A673 (cell line): ENCODE results near the gene ATP5PD. TPM values are rescaled to one million over a fixed set of nuclear protein-coding genes. Genes with fewer than 3 reads are reported as not detected.

ENCODE experiments used
- BruUV-seq: library from RNA; stranded (reverse); fragments of 400-500 nt; replicated peaks from 2 replicates; lab custom pipeline; 2021; lab: Mats Ljungman, UMichigan
- CTCF ChIA-PET: fragments of 300-600 bp; sonication (Branson Sonifier 250); formaldehyde crosslinking; loops from one replicate; lab custom pipeline; 2022; ENCODE audit warnings: antibody characterized with exemption; lab: Charles Lee
- POLR2A ChIA-PET: fragments of 300-600 bp; sonication (Branson Sonifier 250); formaldehyde crosslinking; loops from one replicate; lab custom pipeline; 2022; ENCODE audit warnings: antibody characterized with exemption; ENCODE audit not compliant: low non-redundant PET; lab: Charles Lee
- DNase-seq: peaks from one replicate; pipeline ENCODE4 v3.0.0-alpha.2; 2015; ENCODE audit warnings: low spot score
- H3K27ac ChIP-seq: fragments of 200-600 bp; sonication (generic); 2 replicates; pipeline ENCODE4 v1.5.1; 2016; ENCODE audit warnings: mixed run types, low read depth, mild to moderate bottlenecking, mixed read lengths, antibody characterized with exemption, low read length; ENCODE audit not compliant: poor library complexity, severe bottlenecking
- H3K27me3 ChIP-seq: fragments of 200-600 bp; sonication (generic); replicated peaks from 2 replicates; pipeline ENCODE4 v1.6.1; 2017; ENCODE audit warnings: mixed run types, low read depth, mild to moderate bottlenecking, mixed read lengths, antibody characterized with exemption, low read length; ENCODE audit not compliant: insufficient read depth, poor library complexity
- H3K36me3 ChIP-seq: fragments of 200-600 bp; sonication (generic); 2 replicates; pipeline ENCODE4 v1.6.1; 2016; ENCODE audit warnings: mixed run types, mild to moderate bottlenecking, mixed read lengths, antibody characterized with exemption, low read length; ENCODE audit not compliant: insufficient read depth, poor library complexity, severe bottlenecking
- H3K4me1 ChIP-seq: fragments of 200-600 bp; sonication (generic); 2 replicates; pipeline ENCODE4 v1.6.1; 2017; ENCODE audit warnings: mixed run types, mild to moderate bottlenecking, mixed read lengths, antibody characterized with exemption, low read length; ENCODE audit not compliant: insufficient read depth, poor library complexity, severe bottlenecking
- H3K4me3 ChIP-seq: fragments of 200-600 bp; sonication (generic); 2 replicates; pipeline ENCODE4 v1.5.1; 2016; ENCODE audit warnings: low read depth, mixed run types, mild to moderate bottlenecking, mixed read lengths, low read length; ENCODE audit not compliant: poor library complexity, severe bottlenecking
- H3K9me3 ChIP-seq: fragments of 200-600 bp; sonication (generic); 2 replicates; pipeline ENCODE4 v1.6.1; 2016; ENCODE audit warnings: mixed run types, low read depth, mild to moderate bottlenecking, mixed read lengths, antibody characterized with exemption, low read length; ENCODE audit not compliant: poor library complexity, severe bottlenecking
- EZH2 ChIP-seq: fragments of 200-600 bp; sonication (generic); IDR thresholded peaks from 2 replicates; pipeline ENCODE4 v1.6.1; 2017; ENCODE audit warnings: borderline replicate concordance, low read depth, mild to moderate bottlenecking, mixed read lengths, antibody characterized with exemption, low read length; ENCODE audit not compliant: poor library complexity, severe bottlenecking
- intact Hi-C: fragments of 100-400 bp; cut with micrococcal nuclease; formaldehyde crosslinking; loops from one replicate; pipeline ENCODE4 v1.10.0; 2022; ENCODE audit not compliant: unreplicated experiment
- total RNA-seq: library from RNA; stranded (reverse); gene quantifications from 2 replicates; pipeline ENCODE4 v1.2.3, GENCODE V29; 2021
- TF ChIP-seq, protein P1 (sequence below): fragments of 300-800, 200-600 bp; sonication (generic); conservative IDR thresholded peaks from 2 replicates; pipeline ENCODE4 v1.5.1; 2017; ENCODE audit warnings: low read depth, mild to moderate bottlenecking, antibody characterized with exemption, low read length, moderate library complexity, mixed read lengths

ATP5PD gene
- total RNA-seq, 1 experiment from 2014 or later, result 291 TPM

DNA sequence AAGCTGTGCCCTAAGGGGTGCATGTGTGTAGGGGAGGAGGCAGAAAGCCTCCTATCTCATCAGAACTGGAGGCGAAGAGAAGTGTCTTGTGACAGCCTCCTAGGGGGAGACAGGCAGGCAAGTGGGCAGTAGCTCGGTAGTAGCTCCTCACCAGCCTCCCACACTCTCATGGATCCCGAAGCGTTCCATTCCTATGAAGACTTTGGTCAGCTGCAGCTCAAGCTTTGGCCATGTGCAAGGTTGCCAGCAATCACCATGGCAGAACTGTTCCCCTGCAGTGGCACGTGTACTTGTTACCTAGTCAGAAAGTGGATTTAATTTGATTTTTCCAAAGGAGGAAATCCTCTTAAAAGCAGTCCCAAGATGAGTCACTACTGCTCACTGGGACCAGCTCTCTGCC is 27.6 kb downstream of the ATP5PD start:
- BruUV-seq, result no TSS peak
- peaks cover 14% of the 10 kb centered on the region for H3K36me3 ChIP-seq
- no peaks in the 10 kb centered on the region for H3K9me3 ChIP-seq
- POLR2A ChIA-PET, result no interaction called here
- TF ChIP-seq EZH2, result no peak
- TF ChIP-seq, protein P1, sequence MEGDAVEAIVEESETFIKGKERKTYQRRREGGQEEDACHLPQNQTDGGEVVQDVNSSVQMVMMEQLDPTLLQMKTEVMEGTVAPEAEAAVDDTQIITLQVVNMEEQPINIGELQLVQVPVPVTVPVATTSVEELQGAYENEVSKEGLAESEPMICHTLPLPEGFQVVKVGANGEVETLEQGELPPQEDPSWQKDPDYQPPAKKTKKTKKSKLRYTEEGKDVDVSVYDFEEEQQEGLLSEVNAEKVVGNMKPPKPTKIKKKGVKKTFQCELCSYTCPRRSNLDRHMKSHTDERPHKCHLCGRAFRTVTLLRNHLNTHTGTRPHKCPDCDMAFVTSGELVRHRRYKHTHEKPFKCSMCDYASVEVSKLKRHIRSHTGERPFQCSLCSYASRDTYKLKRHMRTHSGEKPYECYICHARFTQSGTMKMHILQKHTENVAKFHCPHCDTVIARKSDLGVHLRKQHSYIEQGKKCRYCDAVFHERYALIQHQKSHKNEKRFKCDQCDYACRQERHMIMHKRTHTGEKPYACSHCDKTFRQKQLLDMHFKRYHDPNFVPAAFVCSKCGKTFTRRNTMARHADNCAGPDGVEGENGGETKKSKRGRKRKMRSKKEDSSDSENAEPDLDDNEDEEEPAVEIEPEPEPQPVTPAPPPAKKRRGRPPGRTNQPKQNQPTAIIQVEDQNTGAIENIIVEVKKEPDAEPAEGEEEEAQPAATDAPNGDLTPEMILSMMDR, result no peak
- H3K4me3 ChIP-seq, result no peak overlapping the region
- no peak for DNase-seq
- H3K27me3 ChIP-seq, result no peaks in the 10 kb centered on the region
- H3K27ac ChIP-seq, result no peak overlapping the region
- H3K4me1 ChIP-seq, result no peaks in the 10 kb centered on the region
- intact Hi-C loops, result no loop called here
- CTCF ChIA-PET, result interaction anchor here (0.7 kb wide), 1 partner anchor 57 kb away, joined by 3 read pairs; no protein-coding TSS in a partner anchor

DNA sequence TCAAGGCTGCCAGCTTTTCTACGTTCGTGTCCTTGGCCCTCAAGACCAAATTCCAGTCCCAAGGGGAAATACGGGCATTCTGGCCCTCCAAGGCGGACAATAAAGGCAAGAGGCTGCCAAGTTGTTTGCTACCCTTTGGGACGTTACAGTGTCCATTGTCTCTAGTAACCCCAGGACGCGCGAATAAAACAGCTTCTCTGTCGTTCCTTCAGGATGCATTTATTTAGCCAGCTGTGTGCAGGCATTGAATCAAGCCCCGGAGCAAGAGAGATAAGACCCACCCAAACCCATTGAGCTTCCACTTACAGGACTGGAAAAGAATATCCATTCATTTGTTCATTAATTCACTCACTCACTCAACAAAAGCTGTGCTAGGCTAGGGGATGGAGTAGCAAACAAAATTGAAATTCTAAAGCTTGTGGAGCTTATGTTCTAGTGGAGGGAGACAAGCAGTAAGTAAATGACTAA is 33.6 kb downstream of the ATP5PD start:
- Histone ChIP-seq H3K9me3 (no peaks in the 10 kb centered on the region), H3K4me1 (peaks cover 18% of the 10 kb centered on the region), H3K27ac (peak overlapping the region; percentile 66), H3K36me3 (no peaks in the 10 kb centered on the region), H3K4me3 (peak overlapping the region; percentile 63), H3K27me3 (no peaks in the 10 kb centered on the region)
- DNase-seq, result no peak
- ChIA-PET POLR2A (interaction anchor here (0.5 kb wide), 1 partner anchor 33 kb away, joined by 3 read pairs; no protein-coding TSS in a partner anchor), CTCF (interaction anchor here (0.6 to 3.6 kb wide), 4 partner anchors 14 to 52 kb away, joined by 5 to 24 read pairs (median 10); partner anchors contain the start of gene CDR2L)
- intact Hi-C loops, result loop anchor here (2.0 kb wide), 2 partner anchors 20 to 26 kb away; partner anchors contain the start of gene CDR2L
- BruUV-seq, result no TSS peak
- TF ChIP-seq, protein P1, result no peak
- no peak for TF ChIP-seq EZH2

DNA sequence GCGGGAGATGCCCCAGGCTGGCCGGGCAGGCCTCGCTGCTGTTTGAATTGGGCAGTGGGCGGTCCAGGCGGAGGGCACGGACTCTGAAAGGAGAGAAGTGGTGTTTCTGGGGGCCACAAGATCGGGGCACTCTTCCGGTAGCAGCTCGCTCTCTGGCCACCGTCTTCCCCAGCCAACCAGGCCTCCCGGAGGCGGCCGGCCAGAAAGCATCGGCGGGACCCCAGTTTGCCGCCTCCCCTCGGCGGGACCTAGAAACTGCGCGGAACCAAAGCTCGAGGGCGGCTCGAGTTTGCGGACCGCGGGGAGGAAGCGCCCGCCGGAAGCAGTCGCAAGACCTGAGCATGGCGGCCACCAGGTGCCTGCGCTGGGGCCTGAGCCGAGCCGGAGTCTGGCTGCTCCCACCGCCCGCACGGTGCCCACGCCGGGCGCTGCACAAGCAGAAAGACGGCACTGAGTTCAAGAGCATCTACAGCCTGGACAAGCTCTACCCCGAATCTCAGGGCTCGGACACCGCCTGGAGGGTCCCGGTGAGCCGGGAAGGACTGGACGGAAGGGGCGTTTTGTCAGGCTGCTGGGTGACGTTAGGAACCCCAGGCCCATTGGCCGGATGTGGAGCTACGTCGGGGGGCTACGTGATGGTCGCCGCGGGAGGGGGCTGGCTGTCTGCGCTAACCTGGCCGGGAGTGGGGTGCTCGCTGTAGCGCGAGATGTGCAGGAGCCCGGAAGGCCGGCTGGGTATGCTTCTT is 34.2 kb downstream of the ATP5PD start, which contains the start of gene MRPL58:
TSS of gene MRPL58 (plus strand) at position 325 of the 746 bp plus-strand sequence. CDS start at position 342, 17 bp downstream.
- intact Hi-C loops, result loop anchor here (2.0 kb wide), 2 partner anchors 20 to 26 kb away; partner anchors contain the start of gene CDR2L
- Histone ChIP-seq H3K36me3 (no peaks in the 10 kb centered on the region), H3K4me1 (peaks cover 18% of the 10 kb centered on the region), H3K27me3 (no peaks in the 10 kb centered on the region), H3K9me3 (no peaks in the 10 kb centered on the region), H3K27ac (peak within 1 kb of the TSS; percentile 66), H3K4me3 (peak within 1 kb of the TSS; percentile 63)
- no peak for TF ChIP-seq EZH2
- TF ChIP-seq, protein P1, result peak; percentile 57
- DNase-seq, result peak; percentile 94
- POLR2A ChIA-PET, result interaction anchor here (0.5 to 0.6 kb wide), 2 partner anchors 33 to 39 kb away, joined by 3 to 13 read pairs; no protein-coding TSS in a partner anchor
- no TSS peak for BruUV-seq
- CTCF ChIA-PET, result interaction anchor here (0.6 to 3.6 kb wide), 7 partner anchors 14 to 101 kb away, joined by 3 to 24 read pairs (median 5); partner anchors contain the start of gene CDR2L
